ENCODE results near the gene SLIT3.

GRCh38 chr5:168750926-168751325 lies 550.0 kb downstream of the SLIT3 start:
- TF ChIP-seq CTCF (IDR thresholded peaks at IDR 0.05) (no peak), POLR2A (IDR thresholded peaks at IDR 0.05) (no peak)
